GM21367 (cell line): Measurements from ENCODE around the gene JARID2.
"Not testable (repeated sequence)": the region's sequence is repeated elsewhere in the genome, so short reads cannot be mapped to it uniquely, and the experiment has no call there.

ENCODE experiments used
- ATAC-seq: cut with Tn5 transposase; IDR thresholded peaks from one replicate; pipeline ENCODE4 v1.9.1; 2021; ENCODE audit not compliant: unreplicated experiment

JARID2 gene

DNA sequence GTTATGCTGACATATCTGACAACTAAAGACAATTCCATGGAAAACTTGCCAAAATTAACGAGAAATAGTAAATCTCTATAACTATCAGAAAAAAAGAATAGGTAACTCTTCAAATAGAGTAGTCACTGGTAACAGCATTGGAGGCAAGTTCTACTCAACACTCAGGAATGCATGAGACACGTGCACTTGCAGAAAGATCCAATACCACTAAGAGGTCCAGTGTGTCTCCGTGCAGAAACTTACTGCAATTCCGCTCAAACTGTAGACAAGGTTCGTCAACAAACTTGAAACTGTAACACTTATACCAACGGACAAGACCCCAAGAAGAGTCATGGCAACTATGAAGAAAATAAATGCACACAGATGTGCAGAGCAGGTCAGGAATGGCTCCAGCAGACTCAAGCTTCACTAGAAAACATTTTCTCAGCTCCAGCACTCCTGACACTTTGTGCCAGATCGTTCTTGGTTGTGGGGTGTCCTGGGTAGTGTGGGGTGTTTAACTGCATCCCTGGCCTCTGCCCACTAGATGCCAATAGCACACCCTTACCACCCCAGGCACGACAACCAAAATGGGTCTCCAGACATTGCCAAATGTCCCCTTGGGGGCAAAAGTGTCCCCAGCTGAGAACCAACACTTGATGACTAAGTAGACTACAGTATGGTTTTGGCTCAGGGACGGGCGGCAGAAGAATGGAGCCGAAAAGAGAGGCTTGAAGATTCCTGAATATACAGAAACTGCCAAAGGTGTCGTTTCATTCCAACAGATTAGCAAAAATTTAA, 282.2 kb downstream of the JARID2 start:
- no peak for ATAC-seq

DNA sequence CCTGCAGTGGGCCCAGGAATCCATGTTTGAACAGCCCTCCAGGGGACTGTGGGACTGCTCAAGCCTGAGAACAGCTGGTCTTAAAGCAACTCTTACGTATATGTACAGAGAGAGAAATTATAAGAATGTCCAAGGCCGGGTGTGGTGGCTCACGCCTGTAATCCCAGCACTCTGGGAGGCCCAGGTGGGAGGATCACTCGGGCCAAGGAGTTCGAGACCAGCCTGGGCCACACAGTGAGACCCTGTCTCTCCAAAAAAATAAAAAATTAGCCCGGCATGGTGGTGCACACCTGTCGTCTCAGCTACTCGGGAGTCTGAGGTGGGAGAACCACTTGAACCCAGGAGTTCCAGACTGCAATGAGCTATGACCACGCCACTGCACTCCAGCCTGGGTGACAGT, 283.0 kb downstream of the JARID2 start:
- no peak for ATAC-seq

DNA sequence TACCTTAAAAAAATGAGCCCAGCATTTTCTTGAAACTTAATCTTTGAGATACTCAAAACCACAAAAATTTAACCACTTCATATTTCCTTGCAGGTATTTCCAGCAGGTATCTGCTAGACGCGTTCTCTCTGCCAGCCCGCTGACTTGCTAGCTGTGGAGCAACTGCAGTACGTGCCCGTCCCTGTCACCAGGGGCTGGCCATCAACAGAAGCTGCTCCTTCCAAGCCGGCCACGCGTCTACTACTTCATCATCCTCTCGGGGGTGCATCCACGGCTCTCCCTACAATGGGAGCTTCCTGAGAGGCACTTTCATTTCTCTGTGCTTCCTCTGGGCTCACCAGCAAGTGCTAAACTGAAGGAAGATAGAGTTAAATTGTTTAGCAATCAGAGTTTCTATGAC, 284.5 kb downstream of the JARID2 start:
- no peak for ATAC-seq

DNA sequence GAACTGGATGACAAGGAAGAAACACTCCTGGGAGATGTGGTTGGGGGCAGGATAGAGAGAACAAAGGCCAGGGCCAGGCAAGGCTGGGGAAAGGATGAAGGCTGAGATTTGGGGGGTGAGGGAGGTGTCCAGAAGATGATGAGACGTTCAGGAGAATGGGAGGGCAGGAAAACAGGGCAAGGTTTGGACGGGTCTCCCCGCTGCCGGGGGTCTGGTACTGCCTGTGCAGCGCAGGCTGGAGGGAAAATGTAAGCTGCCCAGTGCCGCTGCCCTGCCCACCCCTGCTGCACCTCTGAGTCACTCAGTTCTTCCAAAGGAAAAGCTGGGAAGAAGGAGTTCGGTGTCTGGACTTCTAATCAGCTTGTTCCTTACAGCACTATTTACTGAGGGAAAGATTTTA, 286.1 kb downstream of the JARID2 start:
- no peak for ATAC-seq

DNA sequence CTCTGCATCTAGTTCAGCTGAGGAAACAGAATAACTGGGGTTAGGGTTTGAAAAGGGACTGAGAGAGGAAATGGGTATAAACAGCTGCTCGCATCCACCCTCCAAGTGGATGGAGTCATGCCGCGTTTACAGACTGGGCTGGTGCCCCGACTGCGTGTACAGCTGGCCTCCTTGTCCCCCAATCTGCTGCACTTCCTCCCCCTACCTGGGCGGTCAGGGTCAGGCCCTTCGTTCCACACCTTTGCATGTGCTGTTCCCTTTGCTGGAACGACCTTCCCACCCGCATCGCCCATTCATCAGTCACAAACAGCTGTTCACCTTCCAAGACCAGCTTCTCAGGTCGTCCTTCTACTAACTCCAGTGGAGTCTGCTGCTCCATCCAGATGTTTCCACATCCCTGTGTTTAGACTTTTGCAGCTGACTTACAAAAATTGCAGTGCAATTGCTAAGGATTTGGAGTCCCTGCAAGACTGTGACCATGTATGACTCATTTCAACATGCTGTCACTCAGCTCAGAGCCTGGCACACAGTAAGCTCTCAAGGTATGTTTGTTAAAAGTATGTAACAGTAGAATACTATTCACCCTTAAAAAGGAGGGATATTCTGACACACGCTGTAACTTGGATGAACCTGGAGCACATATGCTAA, 287.6 kb downstream of the JARID2 start:
- ATAC-seq, result no peak

DNA sequence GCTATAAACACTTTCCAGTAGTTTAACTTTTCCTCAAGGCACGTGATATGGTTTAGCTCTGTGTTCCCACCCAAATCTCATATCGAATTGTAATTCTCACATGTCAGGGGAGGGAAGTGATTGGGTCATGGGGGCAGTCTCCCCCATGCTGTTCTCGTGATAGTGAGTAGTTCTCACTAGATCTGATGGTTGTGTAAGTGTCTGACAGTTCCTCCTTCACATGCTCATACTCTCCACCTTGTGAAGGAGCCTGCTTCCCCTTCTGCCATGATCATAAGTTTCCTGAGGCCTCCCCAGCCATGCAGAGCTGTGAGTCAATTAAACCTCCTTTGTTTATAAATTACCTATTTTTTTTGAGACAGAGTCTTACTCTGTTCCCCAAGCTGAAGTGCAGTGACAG, 289.1 kb downstream of the JARID2 start:
- no peak for ATAC-seq

DNA sequence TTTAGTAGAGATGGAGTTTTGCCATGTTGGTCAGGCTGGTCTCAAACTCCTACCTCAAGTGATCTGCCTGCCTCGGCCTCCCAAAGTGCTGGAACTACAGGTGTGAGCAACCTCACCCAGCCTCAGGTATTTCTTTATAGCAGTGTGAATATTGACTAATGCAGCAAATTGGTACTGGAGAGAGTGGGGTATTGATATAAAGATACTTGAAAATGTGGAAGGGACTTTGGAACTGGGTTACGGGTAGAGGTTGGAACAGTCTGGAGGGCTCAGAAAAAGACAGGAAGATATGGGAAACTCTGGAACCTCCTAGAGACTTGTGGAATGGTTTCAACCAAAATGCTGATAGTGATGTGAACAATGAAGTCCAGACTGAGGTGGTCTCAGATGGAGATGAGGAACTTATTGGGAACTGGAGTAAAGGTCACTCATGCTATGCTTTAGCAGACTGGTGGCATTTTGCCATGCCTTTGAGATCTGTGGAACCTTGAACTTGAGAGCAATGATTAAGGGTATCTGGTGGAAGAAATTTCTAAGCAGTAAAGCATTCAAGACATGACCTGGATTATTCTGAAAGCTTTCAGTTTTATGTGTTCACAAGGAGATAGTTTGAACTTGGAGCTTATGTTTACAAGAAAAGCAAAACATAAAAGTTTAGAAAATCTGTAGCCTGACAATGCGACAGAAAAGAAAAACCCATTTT, 289.8 kb downstream of the JARID2 start:
- ATAC-seq, result no peak

DNA sequence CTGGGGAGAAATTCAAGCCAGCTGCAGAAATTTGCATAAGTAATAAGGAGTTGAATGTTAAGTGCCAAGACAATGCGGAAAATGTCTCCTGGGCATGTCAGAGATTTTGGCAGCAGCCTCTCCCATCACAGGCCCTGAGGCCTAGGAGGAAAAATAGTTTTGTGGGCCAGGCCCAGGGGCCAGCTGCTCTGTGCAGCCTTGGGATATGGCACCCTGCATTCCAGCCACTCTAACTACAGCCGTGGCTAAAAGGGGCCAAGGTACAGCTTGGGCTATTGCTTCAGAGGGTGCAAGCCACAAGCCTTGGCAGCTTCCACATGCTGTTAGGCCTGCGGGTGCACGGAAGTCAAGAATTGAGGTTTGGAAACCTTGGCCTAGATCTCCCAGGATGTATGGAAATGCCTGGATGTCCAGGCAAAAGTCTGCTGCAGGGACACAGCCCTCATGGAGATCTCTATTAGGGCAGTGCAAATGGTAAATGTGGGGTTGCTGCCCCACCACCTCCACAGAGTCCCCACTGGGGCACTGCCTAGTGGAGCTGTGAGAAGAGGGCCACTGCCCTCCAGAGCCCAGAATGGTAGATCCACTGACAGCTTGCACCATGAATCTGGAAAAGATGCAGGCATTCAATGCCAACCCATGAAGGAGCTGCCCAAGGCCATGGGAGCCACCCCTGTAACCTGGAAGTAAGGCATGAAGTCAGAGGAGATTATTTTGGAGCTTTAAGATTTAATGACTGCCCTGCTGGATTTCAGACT, 290.5 kb downstream of the JARID2 start:
- ATAC-seq, result no peak

DNA sequence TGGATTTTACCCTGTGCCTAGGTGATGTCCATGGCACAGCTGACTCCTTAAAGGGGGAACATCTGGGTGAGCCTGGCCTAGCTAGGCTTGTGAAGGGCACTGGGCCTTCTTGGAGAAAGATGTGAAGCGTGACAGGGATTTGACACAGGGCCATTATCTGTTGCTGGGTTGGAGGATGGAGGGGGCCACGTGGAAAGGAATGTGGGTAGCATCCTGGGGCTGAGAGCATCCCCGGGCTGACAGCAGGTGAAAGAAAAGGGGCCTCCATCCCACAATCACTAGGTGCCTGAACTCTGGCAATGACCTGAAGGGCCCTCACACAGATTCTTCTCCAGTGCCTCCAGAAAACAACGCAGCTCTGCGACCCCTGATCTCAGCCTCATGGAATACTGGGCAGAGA, 292.2 kb downstream of the JARID2 start:
- ATAC-seq, result no peak

DNA sequence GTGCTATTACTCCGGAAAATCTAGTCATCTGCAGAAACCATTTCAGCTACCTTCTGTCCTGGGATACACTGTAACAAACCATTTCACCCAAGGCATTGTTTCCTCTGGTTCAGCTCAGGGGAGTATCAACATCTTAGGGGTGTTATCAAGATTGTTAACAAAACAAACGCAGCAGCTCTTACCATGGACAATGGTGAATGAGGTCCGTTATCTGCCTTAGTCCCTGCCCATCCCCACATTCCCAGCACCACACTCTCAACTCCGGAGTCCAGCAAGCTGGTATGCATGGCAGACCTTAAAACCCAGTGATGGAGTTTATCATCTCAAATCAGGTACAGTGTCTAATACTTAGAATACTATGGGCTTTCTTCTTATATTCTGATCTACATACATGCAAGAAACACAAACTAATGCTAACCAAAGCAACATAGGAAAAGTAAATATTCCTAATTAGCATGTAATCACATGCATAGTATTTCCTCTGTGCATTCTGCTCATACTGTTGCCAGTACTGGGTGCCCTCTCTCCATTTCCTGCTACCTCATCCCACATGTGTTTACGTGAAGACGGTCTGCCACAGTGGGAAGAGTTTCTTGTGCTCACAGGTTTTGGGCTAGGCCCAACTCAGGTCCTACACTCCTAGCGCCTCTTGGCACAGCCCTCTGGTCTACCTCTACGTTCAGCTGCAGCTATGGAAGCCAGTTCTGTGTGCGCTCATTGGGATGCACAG, 293.1 kb downstream of the JARID2 start:
- ATAC-seq, result no peak

DNA sequence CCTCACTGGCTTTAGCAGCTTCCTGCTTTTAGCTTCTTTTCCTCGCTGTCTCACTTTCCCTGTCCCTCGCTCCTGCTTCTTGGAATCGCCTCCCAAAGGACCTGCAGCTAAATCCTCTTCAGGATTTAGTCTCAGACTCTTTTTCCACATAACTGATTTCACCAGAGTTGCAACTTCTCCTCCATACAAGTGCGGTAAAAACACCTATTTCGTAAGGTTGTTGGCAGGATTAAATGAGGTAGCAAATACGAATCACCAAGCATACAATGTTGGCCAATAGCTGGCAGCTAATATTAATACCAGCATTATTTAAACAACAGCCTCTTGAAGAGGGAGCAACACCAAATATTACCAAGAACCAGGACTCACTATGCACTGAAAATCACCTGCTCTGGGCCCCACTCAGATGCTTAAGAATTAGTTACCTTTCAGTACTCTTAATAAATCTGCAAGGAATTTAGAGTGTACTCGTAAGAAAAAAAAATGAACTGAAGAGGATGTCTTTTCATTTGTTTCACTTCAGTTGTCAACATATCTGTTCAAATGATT, 293.9 kb downstream of the JARID2 start:
- no peak for ATAC-seq

DNA sequence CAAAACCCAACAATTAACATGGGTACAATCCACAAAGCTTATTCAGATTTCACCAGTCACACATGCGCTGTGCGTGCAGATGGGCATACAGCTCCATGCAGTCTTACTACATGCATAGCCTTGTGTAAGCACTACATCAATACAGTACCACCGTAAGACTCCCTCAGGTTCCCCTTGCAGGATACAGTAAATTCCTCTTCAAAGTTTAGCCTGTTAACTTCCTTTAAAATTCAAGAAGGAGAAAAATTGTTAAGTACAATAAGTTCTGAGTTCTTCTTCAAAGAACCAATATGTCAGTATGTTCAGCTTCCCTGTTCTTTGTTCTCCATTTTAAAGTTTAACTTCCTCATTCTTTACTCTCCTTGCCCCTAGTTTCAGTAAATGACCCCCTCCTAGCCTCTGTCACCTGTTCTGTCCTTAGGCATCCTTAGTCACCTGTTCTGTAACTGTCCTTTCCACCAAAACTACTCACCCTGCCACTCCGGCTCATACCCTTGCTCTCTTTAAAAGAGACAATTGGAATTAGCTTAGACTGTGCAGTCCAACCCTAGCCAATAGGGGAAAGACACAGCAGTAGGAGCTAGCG, 297.6 kb downstream of the JARID2 start:
- ATAC-seq, result not testable (repeated sequence)

DNA sequence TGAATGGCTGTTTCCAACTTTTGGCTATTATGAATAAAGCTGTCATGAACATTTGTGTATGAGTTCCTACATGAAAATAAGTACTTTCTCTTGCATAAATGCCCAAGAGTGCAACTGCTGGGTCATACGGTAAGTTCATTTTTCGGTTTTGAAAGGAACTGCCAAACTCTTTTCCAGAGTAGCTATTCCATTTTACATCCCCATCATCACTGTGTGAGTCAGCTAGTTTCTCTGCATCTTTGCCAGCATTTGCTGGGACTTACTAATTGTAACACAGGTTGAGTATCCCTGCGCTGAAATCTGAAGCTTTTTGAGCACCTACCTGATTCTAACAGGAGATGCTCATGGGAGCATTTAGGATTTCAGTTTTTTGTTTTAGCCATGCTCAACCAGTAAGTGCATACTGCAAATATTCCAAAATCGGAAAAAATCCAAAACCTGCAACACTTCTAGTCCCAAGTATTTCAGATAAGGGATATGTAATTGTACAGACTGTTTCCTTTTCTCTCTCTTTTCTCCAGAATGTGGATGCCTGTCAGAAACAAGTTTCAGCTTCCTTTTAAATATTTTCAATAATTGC, 298.5 kb downstream of the JARID2 start:
- ATAC-seq, result no peak

DNA sequence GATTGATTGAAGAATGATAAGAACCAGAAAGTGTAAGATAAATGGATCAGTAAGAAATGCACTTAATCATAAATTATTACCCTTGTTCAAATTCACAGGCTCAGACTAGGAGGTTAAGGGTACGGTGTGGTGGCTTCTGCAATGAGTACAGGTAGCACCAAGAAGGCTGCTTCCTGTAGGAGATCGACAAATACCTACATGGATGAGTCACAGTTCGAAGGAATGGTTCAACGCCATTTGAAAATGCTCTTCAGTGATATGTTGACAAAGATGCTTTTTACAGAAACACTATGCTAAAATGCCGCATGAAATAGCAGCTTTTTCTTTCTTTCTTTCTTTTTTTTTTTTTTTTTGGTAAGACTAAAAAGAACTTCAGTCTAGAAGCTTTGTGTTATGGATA, 300.7 kb downstream of the JARID2 start:
- no peak for ATAC-seq

DNA sequence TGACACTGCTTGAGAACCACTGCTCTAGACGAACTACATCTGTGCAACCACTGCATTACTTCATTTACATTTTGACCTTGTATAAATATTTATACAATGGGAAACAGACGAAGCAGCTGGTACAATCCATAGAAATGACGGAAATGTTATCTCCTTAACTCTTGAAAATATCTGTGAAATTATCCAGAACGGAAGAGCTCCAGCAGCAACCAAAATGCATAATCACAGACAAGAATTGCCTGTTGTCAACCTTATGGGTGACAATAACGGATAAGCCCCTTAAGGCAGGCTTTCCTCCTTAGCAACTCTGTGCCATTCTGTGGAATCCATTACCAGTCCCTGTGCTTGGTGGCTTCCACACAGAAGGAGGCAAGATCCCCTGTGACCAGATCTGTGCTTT, 301.5 kb downstream of the JARID2 start:
- ATAC-seq, result no peak

DNA sequence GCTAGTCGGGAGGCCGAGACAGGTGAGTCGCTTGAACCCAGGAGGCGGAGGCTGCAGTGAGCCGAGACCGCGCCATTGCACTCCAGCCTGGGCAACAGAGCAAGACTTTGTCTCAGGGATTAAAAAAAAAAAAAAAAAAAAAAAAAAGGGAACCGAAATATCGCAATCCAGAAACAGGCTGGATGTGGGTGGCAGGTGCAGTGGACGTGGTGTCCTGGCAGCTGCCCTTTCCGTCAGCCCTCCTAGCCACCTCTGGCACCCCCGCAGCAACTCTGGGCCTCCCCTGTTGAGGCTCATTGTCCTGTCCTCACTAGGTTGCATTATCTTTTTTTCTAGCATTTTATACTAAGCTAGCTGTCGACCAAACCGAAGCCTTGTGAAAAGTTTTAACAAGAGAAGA, 303.5 kb downstream of the JARID2 start:
- no peak for ATAC-seq

DNA sequence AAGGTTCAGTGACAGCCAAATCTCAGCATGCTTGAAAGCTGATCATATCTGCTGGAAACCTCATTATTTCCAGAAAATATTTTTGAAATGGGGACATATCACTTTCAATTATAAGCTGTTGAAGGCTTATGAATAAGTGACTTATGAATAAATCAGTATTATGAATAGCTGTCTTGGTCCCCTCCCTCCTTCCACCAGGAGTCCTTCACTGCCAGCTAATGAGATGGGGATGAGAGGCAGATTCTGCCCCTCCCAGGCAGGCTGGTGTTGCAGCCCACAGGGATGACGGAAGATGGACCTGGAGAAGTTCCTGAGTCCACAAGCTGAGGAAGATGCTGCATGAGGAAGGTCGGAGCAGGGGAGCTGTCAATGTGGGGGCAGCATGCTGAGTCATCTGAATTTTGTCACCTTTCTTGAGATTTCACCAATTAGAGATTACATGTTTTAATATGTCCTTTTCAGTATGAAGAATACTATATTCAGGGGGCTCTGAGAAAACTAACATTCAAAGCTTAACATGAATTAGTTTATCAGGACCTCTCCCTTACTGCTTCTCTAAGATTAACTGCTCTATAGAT, 304.8 kb downstream of the JARID2 start:
- ATAC-seq, result no peak

DNA sequence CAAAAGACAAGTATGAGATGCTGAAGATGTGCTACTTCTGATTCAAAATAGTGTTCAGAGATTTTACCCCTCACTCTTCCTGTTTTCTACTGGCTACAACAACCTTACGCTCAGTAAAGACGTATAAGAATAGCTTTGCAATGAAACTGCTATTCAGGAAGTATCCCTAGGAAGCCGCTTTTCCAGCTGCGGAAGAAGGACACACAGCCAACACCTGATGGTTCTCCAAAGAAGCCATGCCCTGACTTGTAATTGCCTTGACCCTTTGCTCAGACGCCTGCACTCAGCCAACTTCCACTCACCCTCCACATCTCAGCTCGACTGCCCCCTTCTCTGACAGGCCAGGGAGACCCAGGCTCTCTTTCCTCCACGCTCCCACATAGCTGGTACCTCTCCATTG, 305.4 kb downstream of the JARID2 start:
- ATAC-seq, result no peak

DNA sequence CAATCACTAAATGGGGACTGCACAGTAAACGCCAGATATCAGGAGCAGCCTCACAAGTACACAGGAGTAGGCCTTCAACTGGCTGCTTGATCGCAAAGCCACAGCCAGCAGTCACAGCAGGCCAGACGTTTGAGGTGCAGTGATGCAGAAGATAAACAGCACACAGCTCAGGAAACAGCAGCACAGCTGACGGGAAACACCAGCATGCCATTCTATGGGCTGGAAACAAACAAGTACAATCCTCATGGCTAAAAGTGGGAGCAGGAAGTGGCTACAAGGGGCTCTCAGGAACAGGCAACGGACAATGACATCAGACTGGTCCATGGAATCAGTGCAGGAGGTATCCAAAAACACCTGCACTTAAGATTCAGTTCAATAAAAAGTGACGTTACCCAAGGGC, 305.9 kb downstream of the JARID2 start:
- ATAC-seq, result no peak
